Hematopoietic multipotent progenitor cell treated with erythropoietin and hydrocortisone succinate and interleukin-3 and kit ligand, for 6 days (in vitro differentiated cells): ENCODE data around the gene MYLK.
A peak's percentile ranks its signal among the peaks of the same experiment; 100 is the strongest.

Experiments
- DNase-seq: peaks from one replicate; pipeline ENCODE4 v3.0.0-alpha.2; 2015

MYLK gene

DNA sequence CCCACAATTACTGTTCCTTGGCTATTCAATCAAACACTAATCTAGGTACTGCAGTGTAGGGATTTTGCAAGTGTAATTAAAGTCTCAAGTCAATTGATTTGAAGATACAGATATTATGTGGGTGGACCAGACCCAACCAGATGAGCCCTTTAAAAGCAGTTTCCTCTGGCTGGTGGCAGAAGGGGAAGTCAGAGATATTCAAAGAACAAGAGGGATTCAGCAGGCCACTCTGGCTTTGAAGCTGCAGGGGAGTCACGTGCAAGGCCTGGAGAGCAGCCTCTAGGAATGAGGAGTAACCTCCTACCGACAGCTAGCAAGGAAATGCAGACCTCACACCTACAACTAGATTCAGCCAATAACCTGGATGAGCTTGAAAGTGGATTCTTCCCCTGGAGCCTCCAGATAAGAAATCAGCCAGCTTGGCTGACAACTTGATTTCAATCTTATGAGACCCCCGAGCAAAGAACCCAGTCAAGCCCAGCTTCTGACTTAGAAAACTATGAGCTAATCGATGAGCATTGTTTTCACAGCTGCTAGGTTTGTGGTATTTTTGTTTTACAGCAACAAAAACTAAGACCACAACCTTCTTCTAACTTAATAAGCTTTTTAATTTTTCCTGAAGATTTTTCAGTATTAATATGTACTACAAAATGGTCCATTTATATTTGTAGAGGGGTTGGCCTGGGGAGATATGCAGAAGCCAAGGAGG is 312.7 kb downstream of the MYLK start:
- DNase-seq, result peak; percentile 42

- peak; percentile 41 for DNase-seq
Measured at GRCh38 chr3:123568875-123569274, 315.3 kb downstream of the MYLK start.

GRCh38 chr3:123568034-123568433 is 316.1 kb downstream of the MYLK start:
- DNase-seq, result no peak

DNA sequence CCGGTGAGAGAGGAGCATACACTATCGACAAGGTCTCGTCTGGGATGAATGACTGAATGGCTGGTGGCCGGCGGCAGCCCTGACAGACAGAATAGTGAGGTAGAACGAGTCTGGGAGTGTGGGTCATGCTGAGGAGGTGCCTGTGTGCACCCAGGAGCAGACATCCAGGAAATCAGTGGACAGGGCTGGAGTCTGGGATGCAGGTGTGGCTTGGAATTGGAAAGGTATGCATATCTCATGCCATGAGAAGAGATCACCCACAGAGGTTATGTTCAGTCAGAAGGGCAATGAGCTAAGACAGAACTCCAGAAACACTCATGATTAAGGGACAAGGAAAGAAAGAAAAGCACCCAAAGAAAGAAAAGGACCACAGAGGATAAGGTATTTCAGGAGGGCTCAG is 320.1 kb downstream of the MYLK start:
- DNase-seq, result no peak

DNA sequence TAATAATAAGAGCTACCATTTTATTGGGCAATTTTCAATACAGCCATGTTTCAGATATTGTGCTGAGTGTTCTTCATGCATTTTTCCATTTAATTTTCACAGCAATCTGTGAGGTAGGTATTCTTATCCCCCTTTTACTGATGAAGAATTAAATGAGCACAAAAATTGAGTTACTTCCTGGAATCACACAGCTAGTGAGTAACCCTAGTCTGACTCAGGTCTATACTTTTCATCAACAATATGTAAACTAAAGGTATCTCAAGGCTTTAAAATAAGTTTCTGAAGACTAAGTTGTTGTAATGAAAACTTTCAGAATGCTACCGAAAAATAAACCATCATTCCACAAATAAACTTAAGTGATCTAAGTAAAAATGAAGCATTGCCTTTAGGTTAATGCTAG is 321.6 kb downstream of the MYLK start:
- DNase-seq, result no peak

GRCh38 chr3:123561188-123561587 is 322.9 kb downstream of the MYLK start:
- no peak for DNase-seq
